ENCODE data around the gene SMIM7. TPM values are rescaled to one million over a fixed set of nuclear protein-coding genes. Genes with fewer than 3 reads are reported as not detected.

SMIM7 gene
- total and polyA plus RNA-seq, 2 experiments from 2014 or later, result 79.0 to 89.9 TPM

GRCh38 chr19:16603090-16603489 lies 56.9 kb downstream of the SMIM7 start:
- WGBS, 2 experiments (ENCODE audit: low coverage in 1 of 2, low lambda C conversion rate in 2 of 2, missing lambda C conversion rate in 2 of 2), result 59 to 70% methylated on average over 3 of the region's 3 CpGs

GRCh38 chr19:16601378-16602052 lies 58.4 kb downstream of the SMIM7 start:
- H3K79me2 ChIP-seq (ENCODE audit: insufficient read depth), result peaks cover 100% of the 10 kb centered on the region
- no peaks in the 10 kb centered on the region for H3K27me3 ChIP-seq (replicated peaks; ENCODE audit: insufficient read depth)
- no peaks in the 10 kb centered on the region for H3F3A ChIP-seq (ENCODE audit: insufficient read depth)
- H4K20me1 ChIP-seq (ENCODE audit: insufficient read depth), result peaks cover 17% of the 10 kb centered on the region
- no peak for DNase-seq
- TF ChIP-seq EZH2 (IDR thresholded peaks at IDR 0.05; ENCODE audit: insufficient read depth, poor library complexity, severe bottlenecking) (no peak), EZH2phosphoT487 (IDR thresholded peaks at IDR 0.05; ENCODE audit: insufficient read depth, low read depth) (no peak)
- H3K9ac ChIP-seq, result no peak overlapping the region
- H3K9me2 ChIP-seq (ENCODE audit: insufficient read depth), result no peaks in the 10 kb centered on the region
- no peaks in the 10 kb centered on the region for H3K9me3 ChIP-seq (ENCODE audit: low read depth)
- H3K27ac ChIP-seq, result no peak overlapping the region
- no peak overlapping the region for H3K4me2 ChIP-seq (ENCODE audit: unreplicated experiment)
- 87 to 90% methylated on average over 20 of the region's 20 CpGs for WGBS, 2 experiments (ENCODE audit: low coverage in 1 of 2, low lambda C conversion rate in 2 of 2, missing lambda C conversion rate in 2 of 2)
- no peak overlapping the region for H2AFZ ChIP-seq
- no peak overlapping the region for H3K4me3 ChIP-seq
- no peaks in the 10 kb centered on the region for H3K36me3 ChIP-seq (ENCODE audit: low read depth)
- peaks cover 8% of the 10 kb centered on the region; the same call in 1 of the 2 replicates for H3K4me1 ChIP-seq (ENCODE audit: insufficient read depth)
- in situ Hi-C loops (cut with MboI), result no loop called here

More at GRCh38 chr19:16603090-16603489, 56.9 kb downstream of the SMIM7 start:
- H3K27me3 ChIP-seq (replicated peaks; ENCODE audit: insufficient read depth), result no peaks in the 10 kb centered on the region
- DNase-seq, result no peak
- H3K9me2 ChIP-seq (ENCODE audit: insufficient read depth), result no peaks in the 10 kb centered on the region
- H3K9me3 ChIP-seq (ENCODE audit: low read depth), result no peaks in the 10 kb centered on the region
- peaks cover 8% of the 10 kb centered on the region; the same call in 1 of the 2 replicates for H3F3A ChIP-seq (ENCODE audit: insufficient read depth)
- no peak overlapping the region for H3K4me3 ChIP-seq
- no peak overlapping the region for H3K27ac ChIP-seq
- peaks cover 23% of the 10 kb centered on the region for H4K20me1 ChIP-seq (ENCODE audit: insufficient read depth)
- H3K4me1 ChIP-seq (ENCODE audit: insufficient read depth), result peaks cover 17% of the 10 kb centered on the region
- no peak for TF ChIP-seq EZH2phosphoT487 (IDR thresholded peaks at IDR 0.05; ENCODE audit: insufficient read depth, low read depth)
- no peak overlapping the region for H3K4me2 ChIP-seq (ENCODE audit: unreplicated experiment)
- H3K79me2 ChIP-seq (ENCODE audit: insufficient read depth), result peaks cover 100% of the 10 kb centered on the region
- H3K36me3 ChIP-seq (ENCODE audit: low read depth), result no peaks in the 10 kb centered on the region
- H3K9ac ChIP-seq, result no peak overlapping the region
- in situ Hi-C loops (cut with MboI), result no loop called here
- no peak overlapping the region for H2AFZ ChIP-seq

DNA sequence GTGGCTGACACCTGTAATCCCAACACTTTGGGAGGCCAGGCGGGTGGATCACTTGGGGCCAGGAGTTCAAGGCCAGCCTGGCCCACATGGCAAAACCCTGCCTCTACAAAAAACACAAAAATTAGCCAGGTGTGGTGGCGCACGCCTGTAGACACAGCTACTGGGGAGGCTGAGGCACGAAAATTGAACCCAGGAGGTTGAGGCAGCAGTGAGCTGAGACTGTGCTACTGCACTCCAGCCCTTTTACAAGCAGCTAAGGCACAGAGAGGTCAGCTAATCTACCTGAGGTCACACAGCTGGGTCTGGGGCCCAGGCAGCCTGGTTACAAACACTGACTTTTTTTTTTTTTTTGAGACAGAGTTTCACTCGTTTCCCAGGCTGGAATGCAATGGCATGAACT lies 59.1 kb downstream of the SMIM7 start:
- peaks cover 100% of the 10 kb centered on the region for H3K79me2 ChIP-seq (ENCODE audit: insufficient read depth)
- TF ChIP-seq EZH2 (IDR thresholded peaks at IDR 0.05; ENCODE audit: insufficient read depth, poor library complexity, severe bottlenecking) (no peak), EZH2phosphoT487 (IDR thresholded peaks at IDR 0.05; ENCODE audit: insufficient read depth, low read depth) (no peak)
- no peak overlapping the region for H3K9ac ChIP-seq
- in situ Hi-C loops (cut with MboI), result no loop called here
- no peaks in the 10 kb centered on the region for H3F3A ChIP-seq (ENCODE audit: insufficient read depth)
- no peaks in the 10 kb centered on the region for H3K27me3 ChIP-seq (replicated peaks; ENCODE audit: insufficient read depth)
- H4K20me1 ChIP-seq (ENCODE audit: insufficient read depth), result peaks cover 16% of the 10 kb centered on the region
- H3K36me3 ChIP-seq (ENCODE audit: low read depth), result no peaks in the 10 kb centered on the region
- no peaks in the 10 kb centered on the region for H3K9me2 ChIP-seq (ENCODE audit: insufficient read depth)
- H2AFZ ChIP-seq, result no peak overlapping the region
- H3K27ac ChIP-seq, result no peak overlapping the region
- H3K4me2 ChIP-seq (ENCODE audit: unreplicated experiment), result no peak overlapping the region
- H3K4me3 ChIP-seq, result no peak overlapping the region
- DNase-seq, result no peak
- WGBS, 2 experiments (ENCODE audit: low coverage in 1 of 2, low lambda C conversion rate in 2 of 2, missing lambda C conversion rate in 2 of 2), result 93 to 97% methylated on average over 4 to 5 of the region's 5 CpGs
- H3K4me1 ChIP-seq (ENCODE audit: insufficient read depth), result peaks cover 2% of the 10 kb centered on the region; the same call in 1 of the 2 replicates
- no peaks in the 10 kb centered on the region for H3K9me3 ChIP-seq (ENCODE audit: low read depth)

DNA sequence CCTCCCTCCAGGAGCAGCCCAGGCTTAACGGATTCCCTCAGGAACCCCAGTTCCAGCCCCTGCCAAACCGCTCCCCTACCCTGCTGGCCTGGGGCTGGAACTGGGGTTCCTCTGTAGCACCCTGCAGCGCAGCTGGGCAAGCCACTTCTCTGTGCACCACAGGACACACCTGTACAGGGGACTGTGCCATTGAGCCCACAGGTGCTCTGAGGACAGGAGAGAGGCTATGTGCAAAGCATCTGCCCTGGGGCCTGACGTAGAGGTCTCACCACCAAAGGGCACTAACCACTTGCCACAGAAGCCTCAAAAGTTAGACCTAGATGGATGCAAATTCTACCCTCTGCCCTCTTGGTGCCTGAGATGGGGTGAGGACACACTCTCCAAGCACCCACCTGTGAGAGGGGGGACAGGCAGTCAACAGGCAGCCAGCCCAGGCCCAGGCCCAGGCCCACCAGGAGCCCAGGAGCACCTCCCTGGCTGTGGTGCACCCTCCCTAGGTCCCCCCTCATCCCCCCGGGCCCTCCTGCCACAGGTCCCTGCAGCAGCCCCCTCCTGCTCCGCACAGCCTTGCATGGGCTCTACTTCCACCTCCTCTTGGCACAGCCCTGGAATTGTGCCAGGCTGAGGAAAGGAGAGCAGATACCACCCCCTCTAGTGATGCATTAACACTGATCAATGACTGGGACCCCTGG lies 60.1 kb downstream of the SMIM7 start:
- H3K4me1 ChIP-seq (ENCODE audit: insufficient read depth), result no peaks in the 10 kb centered on the region
- peaks cover 100% of the 10 kb centered on the region for H3K79me2 ChIP-seq (ENCODE audit: insufficient read depth)
- H3K27me3 ChIP-seq (replicated peaks; ENCODE audit: insufficient read depth), result no peaks in the 10 kb centered on the region
- H3K36me3 ChIP-seq (ENCODE audit: low read depth), result no peaks in the 10 kb centered on the region
- H2AFZ ChIP-seq, result no peak overlapping the region
- no peaks in the 10 kb centered on the region for H3F3A ChIP-seq (ENCODE audit: insufficient read depth)
- H4K20me1 ChIP-seq (ENCODE audit: insufficient read depth), result peaks cover 17% of the 10 kb centered on the region
- no peak overlapping the region for H3K4me2 ChIP-seq (ENCODE audit: unreplicated experiment)
- in situ Hi-C loops (cut with MboI), result no loop called here
- 86 to 95% methylated on average over 4 to 6 of the region's 6 CpGs for WGBS, 2 experiments (ENCODE audit: low coverage in 1 of 2, low lambda C conversion rate in 2 of 2, missing lambda C conversion rate in 2 of 2)
- H3K9ac ChIP-seq, result no peak overlapping the region
- H3K9me2 ChIP-seq (ENCODE audit: insufficient read depth), result no peaks in the 10 kb centered on the region
- H3K9me3 ChIP-seq (ENCODE audit: low read depth), result no peaks in the 10 kb centered on the region
- no peak overlapping the region for H3K27ac ChIP-seq
- DNase-seq, result no peak
- no peak overlapping the region for H3K4me3 ChIP-seq
- no peak for TF ChIP-seq EZH2 (IDR thresholded peaks at IDR 0.05; ENCODE audit: insufficient read depth, poor library complexity, severe bottlenecking)
- no peak for TF ChIP-seq EZH2phosphoT487 (IDR thresholded peaks at IDR 0.05; ENCODE audit: insufficient read depth, low read depth)

Data from GM23248 (cell line).